GM18526 (cell line): ENCODE measurements around the gene HIVEP2.

Experiments used
- POLR2A ChIP-seq: IDR thresholded peaks from 3 replicates; pipeline ENCODE4 v1.6.1; 2011; ENCODE audit not compliant: insufficient read length; ENCODE audit errors: extremely low read depth

HIVEP2 gene

GRCh38 chr6:142950291-142950690 is 5.3 kb upstream of the HIVEP2 start:
- TF ChIP-seq POLR2A = no peak

- TF ChIP-seq POLR2A = no peak
Measured at GRCh38 chr6:142947714-142948480, 2.9 kb upstream of the HIVEP2 start.

- no peak for TF ChIP-seq POLR2A
Measured at GRCh38 chr6:142946924-142947713, 2.1 kb upstream of the HIVEP2 start.

GRCh38 chr6:142946181-142946923 is 1.4 kb upstream of the HIVEP2 start:
- no peak for TF ChIP-seq POLR2A

GRCh38 chr6:142945446-142946180 is 637 bp upstream of the HIVEP2 start:
- TF ChIP-seq POLR2A = peak; percentile 43

- peak; percentile 65 for TF ChIP-seq POLR2A
Measured at GRCh38 chr6:142944124-142945048, 590 bp downstream of the HIVEP2 start.

- no peak for TF ChIP-seq POLR2A
Measured at GRCh38 chr6:142943711-142944123, 1.3 kb downstream of the HIVEP2 start.

GRCh38 chr6:142942805-142943227 is 2.2 kb downstream of the HIVEP2 start:
- TF ChIP-seq POLR2A = no peak

- TF ChIP-seq POLR2A = no peak
Measured at GRCh38 chr6:142942238-142942637, 2.7 kb downstream of the HIVEP2 start.

- TF ChIP-seq POLR2A = no peak
Measured at GRCh38 chr6:142941018-142941417, 4.0 kb downstream of the HIVEP2 start.

GRCh38 chr6:142940487-142940886 is 4.5 kb downstream of the HIVEP2 start:
- no peak for TF ChIP-seq POLR2A

GRCh38 chr6:142938510-142938909 is 6.5 kb downstream of the HIVEP2 start:
- no peak for TF ChIP-seq POLR2A

GRCh38 chr6:142937986-142938385 is 7.0 kb downstream of the HIVEP2 start:
- TF ChIP-seq POLR2A = no peak
